ENCODE data around the gene PPP4R3C. TPM values are rescaled to one million over a fixed set of nuclear protein-coding genes. Genes with fewer than 3 reads are reported as not detected.
A peak's percentile ranks its signal among the peaks of the same experiment; 100 is the strongest.

The PPP4R3C gene
- not detected in 2 replicates for total RNA-seq (2013; cell fraction: nucleolus; rRNA removed)
- not detected in 2 replicates for total RNA-seq (2014; rRNA removed)
- total RNA-seq (2014; rRNA removed; fragmentation: Illumina TruSeq; extraction: Trizol), result not detected in 2 replicates
- total RNA-seq (2021), result not detected in 2 replicates
- polyA plus RNA-seq (2011; ENCODE audit: low read depth), result not detected
- polyA plus RNA-seq (2011; rRNA removed), result 0.24 and 0.53 TPM in 2 replicates
- 0.03 and 0.07 TPM in 2 replicates for polyA plus RNA-seq (2011; cell fraction: cytosol; rRNA removed)
- 0.31 and 0.46 TPM in 2 replicates for polyA plus RNA-seq (2011; cell fraction: nucleus; rRNA removed)
- not detected in 2 replicates for polyA plus RNA-seq (2012)
- polyA plus RNA-seq (2014; fragmentation: Illumina TruSeq; extraction: Trizol), result 0.24 TPM in 1 of 2 replicates, not detected in the other
- not detected for polyA plus RNA-seq (2014; fragmentation: Nextera tagmentation; extraction: Ambion mirVana)
- polyA plus RNA-seq (2014; rRNA removed), result not detected in 2 replicates
- polyA plus RNA-seq (2016; fragmentation: Nextera tagmentation; extraction: Ambion mirVana), result not detected
- polyA minus RNA-seq (2011; rRNA and poly(A)+ RNA removed), result 0.07 and 0.21 TPM in 2 replicates
- polyA minus RNA-seq (2011; cell fraction: cytosol; rRNA and poly(A)+ RNA removed), result not detected in 2 replicates
- polyA minus RNA-seq (2011; cell fraction: nucleus; rRNA and poly(A)+ RNA removed), result 0.19 and 0.24 TPM in 2 replicates
- percentile 15 among the genes with signal in this experiment for Bru-seq, nascent RNA
- not detected for BruChase-seq, experiment 1, labeled RNA remaining after a 6-hour chase
- not detected for BruChase-seq, experiment 2, labeled RNA remaining after a 2-hour chase
- long read RNA-seq, experiment 1, partial matches to known transcripts, result 0 of 3 reads
- long read RNA-seq, experiment 1, other reads (novel, unspliced or antisense), result 0 of 3 reads
- long read RNA-seq, experiment 2, partial matches to known transcripts, result 0 of 3 reads
- long read RNA-seq, experiment 2, other reads (novel, unspliced or antisense), result 0 of 3 reads

DNA sequence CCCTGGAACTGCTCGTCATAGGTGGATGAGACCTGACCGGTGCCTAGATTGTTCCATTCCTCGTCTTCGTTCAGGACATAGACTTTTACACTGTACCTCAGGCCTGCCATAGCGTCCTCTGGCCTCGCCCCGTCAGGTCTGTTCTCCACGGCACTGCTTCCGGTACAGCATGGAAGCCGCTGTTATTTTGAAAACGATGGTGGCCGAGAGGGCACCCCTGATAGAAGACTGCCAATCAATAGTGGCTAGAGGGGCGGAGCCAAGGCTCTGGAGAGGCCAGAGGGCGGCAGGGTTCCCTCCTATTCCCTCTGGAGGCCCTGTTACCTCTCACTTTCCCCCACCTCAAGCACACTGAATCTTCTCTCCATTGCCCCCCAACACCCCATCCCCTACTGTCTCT, at the start of gene PPP4R3C:
Gene PPP4R3C (minus strand): TSS at position 155 of the 400 bp plus-strand sequence. CDS start 45 bp downstream, at position 110.
- BruUV-seq (replicated peaks), result no TSS peak
- POLR2A ChIA-PET, result no interaction called here
- Histone ChIP-seq H2AFZ (ENCODE audit: control insufficient read depth, low read depth, low read length) (no peak within 1 kb of the TSS), H3K9ac (ENCODE audit: control insufficient read depth, insufficient read depth, low read length) (no peak within 1 kb of the TSS), H3K4me2 (ENCODE audit: control insufficient read depth, insufficient read depth) (no peak within 1 kb of the TSS), H3K79me2 (ENCODE audit: control insufficient read depth, insufficient read depth, low read length) (no peaks in the 10 kb centered on the region), H3K36me3 (ENCODE audit: control insufficient read depth in 2 of 2, insufficient read depth in 2 of 2, low read length in 1 of 2) (no peaks in the 10 kb centered on the region), H3K9me3 (replicated peaks; ENCODE audit: control insufficient read depth, insufficient read depth, low read length) (no peaks in the 10 kb centered on the region), H4K20me1 (ENCODE audit: control insufficient read depth, insufficient read depth) (no peaks in the 10 kb centered on the region), H3K4me1 (ENCODE audit: control insufficient read depth, insufficient read depth, low read length) (no peaks in the 10 kb centered on the region), H3K27ac (ENCODE audit: control insufficient read depth, insufficient read depth) (no peak within 1 kb of the TSS), H3K4me3 (no peak within 1 kb of the TSS), H3K27me3 (replicated peaks in 1 of 2; ENCODE audit: control insufficient read depth in 2 of 2, insufficient read depth in 2 of 2, low read length in 1 of 2) (no peaks in the 10 kb centered on the region)
- SMC1A ChIA-PET (ENCODE audit: uncharacterized antibody, unreplicated experiment), result no interaction called here
- intact Hi-C loops (cut with micrococcal nuclease; ENCODE audit: unreplicated experiment), result no loop called here
- no peak for FAIRE-seq
- in situ Hi-C loops (cut with MboI), result no loop called here
- CTCF ChIA-PET, result no interaction called here
- TF ChIP-seq SREBF2 (IDR thresholded peaks at IDR 0.05; ENCODE audit: low read length), result no peak
- no peak for TF ChIP-seq TCF12 (IDR thresholded peaks at IDR 0.05; ENCODE audit: low read depth, low read length)
- TF ChIP-seq TAF1 (IDR thresholded peaks at IDR 0.05; ENCODE audit: borderline replicate concordance, low read depth, low read length), result no peak
- TF ChIP-seq, protein P1, sequence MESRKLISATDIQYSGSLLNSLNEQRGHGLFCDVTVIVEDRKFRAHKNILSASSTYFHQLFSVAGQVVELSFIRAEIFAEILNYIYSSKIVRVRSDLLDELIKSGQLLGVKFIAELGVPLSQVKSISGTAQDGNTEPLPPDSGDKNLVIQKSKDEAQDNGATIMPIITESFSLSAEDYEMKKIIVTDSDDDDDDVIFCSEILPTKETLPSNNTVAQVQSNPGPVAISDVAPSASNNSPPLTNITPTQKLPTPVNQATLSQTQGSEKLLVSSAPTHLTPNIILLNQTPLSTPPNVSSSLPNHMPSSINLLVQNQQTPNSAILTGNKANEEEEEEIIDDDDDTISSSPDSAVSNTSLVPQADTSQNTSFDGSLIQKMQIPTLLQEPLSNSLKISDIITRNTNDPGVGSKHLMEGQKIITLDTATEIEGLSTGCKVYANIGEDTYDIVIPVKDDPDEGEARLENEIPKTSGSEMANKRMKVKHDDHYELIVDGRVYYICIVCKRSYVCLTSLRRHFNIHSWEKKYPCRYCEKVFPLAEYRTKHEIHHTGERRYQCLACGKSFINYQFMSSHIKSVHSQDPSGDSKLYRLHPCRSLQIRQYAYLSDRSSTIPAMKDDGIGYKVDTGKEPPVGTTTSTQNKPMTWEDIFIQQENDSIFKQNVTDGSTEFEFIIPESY (IDR thresholded peaks at IDR 0.05), result no peak
- TF ChIP-seq KLF5 (IDR thresholded peaks at IDR 0.05; ENCODE audit: partially characterized antibody), result no peak
- TF ChIP-seq KAT2A (conservative IDR thresholded peaks at IDR 0.05; ENCODE audit: control insufficient read depth, low read depth, low read length), result no peak
- TF ChIP-seq CBFB (IDR thresholded peaks at IDR 0.05; ENCODE audit: low read depth), result no peak
- WGBS (ENCODE audit: insufficient coverage, insufficient replicate concordance, low lambda C conversion rate, missing lambda C conversion rate), result 54% methylated on average over 13 of the region's 14 CpGs
- no peak for DNase-seq (ENCODE audit: low read depth, low spot score)
- RAD21 ChIA-PET (ENCODE audit: unreplicated experiment), result no interaction called here
- no peak for ATAC-seq

Measured in GM12878 (cell line).